Measurements from ENCODE around the gene COL4A2. TPM values are rescaled to one million over a fixed set of nuclear protein-coding genes. Genes with fewer than 3 reads are reported as not detected.

The COL4A2 gene
- total RNA-seq, 6 donors from 2014 or later = 169 to 458 (median 258) TPM

DNA sequence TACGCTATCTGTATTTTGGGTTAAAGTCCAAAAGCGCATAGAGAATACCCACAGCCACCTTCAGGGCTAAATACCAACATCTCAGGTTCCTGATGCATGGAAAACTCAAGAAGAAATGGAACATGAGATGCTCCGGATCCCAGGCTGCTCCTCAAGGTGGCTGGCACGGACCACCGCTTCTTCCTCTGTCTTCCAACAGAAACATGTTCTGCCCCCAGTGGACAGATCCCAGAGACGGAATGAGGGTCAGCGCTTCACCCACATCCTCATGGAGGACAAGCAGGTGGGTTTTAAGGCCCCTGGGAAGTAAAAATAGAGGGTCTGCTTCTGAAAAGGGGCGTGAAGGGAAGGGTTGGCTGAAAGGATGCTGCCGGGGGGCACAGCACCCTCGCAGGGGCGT is 17.4 kb upstream of the COL4A2 start:
- DNase-seq (no peak), ATAC-seq (ENCODE audit: low FRiP score in 2 of 2) (no peak)
- Histone ChIP-seq H3K27me3 (no peaks in the 10 kb centered on the region), H3K27ac (no peak overlapping the region), H3K4me3 (no peak overlapping the region), H3K36me3 (peaks cover 0 to 14% (median 0%) of the 10 kb centered on the region in 4 donors), H3K4me1 (peaks cover 20 to 23% (median 22%) of the 10 kb centered on the region in 4 donors), H3K9me3 (no peaks in the 10 kb centered on the region)
- WGBS, 2 donors = 88 to 96% methylated on average over 11 of the region's 11 CpGs
- TF ChIP-seq, protein P1, sequence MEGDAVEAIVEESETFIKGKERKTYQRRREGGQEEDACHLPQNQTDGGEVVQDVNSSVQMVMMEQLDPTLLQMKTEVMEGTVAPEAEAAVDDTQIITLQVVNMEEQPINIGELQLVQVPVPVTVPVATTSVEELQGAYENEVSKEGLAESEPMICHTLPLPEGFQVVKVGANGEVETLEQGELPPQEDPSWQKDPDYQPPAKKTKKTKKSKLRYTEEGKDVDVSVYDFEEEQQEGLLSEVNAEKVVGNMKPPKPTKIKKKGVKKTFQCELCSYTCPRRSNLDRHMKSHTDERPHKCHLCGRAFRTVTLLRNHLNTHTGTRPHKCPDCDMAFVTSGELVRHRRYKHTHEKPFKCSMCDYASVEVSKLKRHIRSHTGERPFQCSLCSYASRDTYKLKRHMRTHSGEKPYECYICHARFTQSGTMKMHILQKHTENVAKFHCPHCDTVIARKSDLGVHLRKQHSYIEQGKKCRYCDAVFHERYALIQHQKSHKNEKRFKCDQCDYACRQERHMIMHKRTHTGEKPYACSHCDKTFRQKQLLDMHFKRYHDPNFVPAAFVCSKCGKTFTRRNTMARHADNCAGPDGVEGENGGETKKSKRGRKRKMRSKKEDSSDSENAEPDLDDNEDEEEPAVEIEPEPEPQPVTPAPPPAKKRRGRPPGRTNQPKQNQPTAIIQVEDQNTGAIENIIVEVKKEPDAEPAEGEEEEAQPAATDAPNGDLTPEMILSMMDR (IDR thresholded peaks at IDR 0.05) = no peak
- TF ChIP-seq EP300 (IDR thresholded peaks at IDR 0.05) (no peak), POLR2A (IDR thresholded peaks at IDR 0.05) (no peak), POLR2AphosphoS5 (IDR thresholded peaks at IDR 0.05) (no peak)

GRCh38 chr13:110290153-110290552 is 16.9 kb upstream of the COL4A2 start:
- WGBS, 2 donors = 85 to 87% methylated on average over 10 of the region's 10 CpGs
- Histone ChIP-seq H3K27me3 (no peaks in the 10 kb centered on the region), H3K36me3 (peaks cover 0 to 14% (median 0%) of the 10 kb centered on the region in 4 donors), H3K27ac (no peak overlapping the region), H3K4me1 (peaks cover 21 to 26% (median 23%) of the 10 kb centered on the region in 4 donors), H3K9me3 (no peaks in the 10 kb centered on the region), H3K4me3 (no peak overlapping the region)
- TF ChIP-seq POLR2A (IDR thresholded peaks at IDR 0.05) (no peak), EP300 (IDR thresholded peaks at IDR 0.05) (no peak), POLR2AphosphoS5 (IDR thresholded peaks at IDR 0.05) (no peak)
- TF ChIP-seq, protein P1 (IDR thresholded peaks at IDR 0.05) = no peak
- no peak for DNase-seq
- no peak for ATAC-seq (ENCODE audit: low FRiP score in 2 of 2)

- peaks cover 0 to 14% (median 0%) of the 10 kb centered on the region in 4 donors for H3K36me3 ChIP-seq
- no peaks in the 10 kb centered on the region for H3K27me3 ChIP-seq
- peak overlapping the region in 1 of 4 donors; percentile 21 for H3K27ac ChIP-seq
- 74 to 78% methylated on average over 10 to 15 of the region's 15 CpGs for WGBS, 2 donors
- H3K4me3 ChIP-seq = no peak overlapping the region
- no peak for DNase-seq
- no peak for ATAC-seq (ENCODE audit: low FRiP score in 2 of 2)
- no peaks in the 10 kb centered on the region for H3K9me3 ChIP-seq
- no peak for TF ChIP-seq POLR2AphosphoS5 (IDR thresholded peaks at IDR 0.05)
- no peak for TF ChIP-seq POLR2A (IDR thresholded peaks at IDR 0.05)
- TF ChIP-seq EP300 (IDR thresholded peaks at IDR 0.05) = no peak
- TF ChIP-seq, protein P1 (IDR thresholded peaks at IDR 0.05) = no peak
- peaks cover 20 to 28% (median 24%) of the 10 kb centered on the region in 4 donors for H3K4me1 ChIP-seq
Observed at GRCh38 chr13:110290826-110291225, 16.3 kb upstream of the COL4A2 start.

DNA sequence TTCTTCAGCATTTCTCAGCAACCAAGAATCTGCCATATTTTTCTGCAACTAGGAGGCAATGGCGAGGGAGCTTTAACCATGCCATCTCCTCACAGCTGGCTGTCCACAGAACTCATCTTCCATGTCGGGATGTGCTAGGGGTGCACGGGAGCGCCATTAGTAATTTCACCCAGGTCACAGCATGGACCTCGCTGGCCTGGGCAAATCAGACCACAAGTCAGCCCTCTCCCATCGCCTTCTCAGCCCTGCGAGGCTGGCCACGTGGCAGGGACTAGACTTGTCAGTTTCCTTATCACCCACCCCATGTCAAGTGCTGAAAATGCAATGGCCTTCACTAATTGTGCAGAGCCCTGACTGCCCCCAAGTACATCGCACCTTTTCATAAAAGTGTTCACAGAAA is 15.8 kb upstream of the COL4A2 start:
- DNase-seq (no peak), ATAC-seq (ENCODE audit: low FRiP score in 2 of 2) (no peak)
- 87 to 89% methylated on average over 9 of the region's 9 CpGs for WGBS, 2 donors
- H3K27ac ChIP-seq = no peak overlapping the region
- no peak for TF ChIP-seq POLR2A (IDR thresholded peaks at IDR 0.05)
- no peak for TF ChIP-seq POLR2AphosphoS5 (IDR thresholded peaks at IDR 0.05)
- TF ChIP-seq, protein P1 (IDR thresholded peaks at IDR 0.05) = no peak
- no peak for TF ChIP-seq EP300 (IDR thresholded peaks at IDR 0.05)
- no peaks in the 10 kb centered on the region for H3K9me3 ChIP-seq
- no peaks in the 10 kb centered on the region for H3K27me3 ChIP-seq
- H3K36me3 ChIP-seq = peaks cover 0 to 14% (median 0%) of the 10 kb centered on the region in 4 donors
- H3K4me1 ChIP-seq = peaks cover 16 to 25% (median 21%) of the 10 kb centered on the region in 4 donors
- no peak overlapping the region for H3K4me3 ChIP-seq

GRCh38 chr13:110293037-110293436 is 14.0 kb upstream of the COL4A2 start:
- no peak for DNase-seq
- H3K4me1 ChIP-seq = peaks cover 5 to 27% (median 24%) of the 10 kb centered on the region in 4 donors
- H3K4me3 ChIP-seq = no peak overlapping the region
- no peak for ATAC-seq (ENCODE audit: low FRiP score in 2 of 2)
- no peaks in the 10 kb centered on the region for H3K9me3 ChIP-seq
- no peaks in the 10 kb centered on the region for H3K27me3 ChIP-seq
- WGBS, 2 donors = 80 to 81% methylated on average over 7 of the region's 7 CpGs
- TF ChIP-seq EP300 (IDR thresholded peaks at IDR 0.05) (no peak), POLR2A (IDR thresholded peaks at IDR 0.05) (no peak), POLR2AphosphoS5 (IDR thresholded peaks at IDR 0.05) (no peak)
- TF ChIP-seq, protein P1 (IDR thresholded peaks at IDR 0.05) = no peak
- H3K36me3 ChIP-seq = peaks cover 0 to 14% (median 0%) of the 10 kb centered on the region in 4 donors
- H3K27ac ChIP-seq = no peak overlapping the region
